Measurements from ENCODE around the gene KCNQ1OT1.

KCNQ1OT1 gene

GRCh38 chr11:2744166-2744565 lies 44.4 kb upstream of the KCNQ1OT1 start:
- Histone ChIP-seq H4K20me1 (ENCODE audit: insufficient read depth, low read length) (no peaks in the 10 kb centered on the region), H3K4me3 (ENCODE audit: low read depth, low read length, poor library complexity, severe bottlenecking) (no peak overlapping the region), H3K27ac (ENCODE audit: low read depth, low read length, poor library complexity, severe bottlenecking) (no peak overlapping the region), H3K36me3 (ENCODE audit: insufficient read depth, low read length) (no peaks in the 10 kb centered on the region), H3K9me3 (ENCODE audit: low read length) (no peaks in the 10 kb centered on the region), H3K9ac (ENCODE audit: low read length) (no peak overlapping the region), H2AFZ (ENCODE audit: low read length) (no peak overlapping the region), H3K9me2 (ENCODE audit: low read depth, low read length) (no peaks in the 10 kb centered on the region), H3F3A (ENCODE audit: insufficient read depth, low read length) (no peaks in the 10 kb centered on the region), H3K4me1 (ENCODE audit: insufficient read depth, low read length, severe bottlenecking) (no peaks in the 10 kb centered on the region), H3K4me2 (ENCODE audit: low read length) (no peak overlapping the region), H3K27me3 (ENCODE audit: insufficient read depth, low read length) (no peaks in the 10 kb centered on the region; the same call in 1 of the 2 replicates), H3K79me2 (ENCODE audit: insufficient read depth, low read length) (no peaks in the 10 kb centered on the region)
- TF ChIP-seq EZH2 (IDR thresholded peaks at IDR 0.05; ENCODE audit: borderline replicate concordance, low read length) = no peak
- TF ChIP-seq CTCF (IDR thresholded peaks at IDR 0.05; ENCODE audit: low read length) = no peak

GRCh38 chr11:2743427-2744110 lies 43.8 kb upstream of the KCNQ1OT1 start:
- Histone ChIP-seq H3K4me3 (ENCODE audit: low read depth, low read length, poor library complexity, severe bottlenecking) (no peak overlapping the region), H3K79me2 (ENCODE audit: insufficient read depth, low read length) (no peaks in the 10 kb centered on the region), H2AFZ (ENCODE audit: low read length) (no peak overlapping the region), H3F3A (ENCODE audit: insufficient read depth, low read length) (no peaks in the 10 kb centered on the region), H3K9ac (ENCODE audit: low read length) (no peak overlapping the region), H3K9me2 (ENCODE audit: low read depth, low read length) (no peaks in the 10 kb centered on the region), H3K36me3 (ENCODE audit: insufficient read depth, low read length) (no peaks in the 10 kb centered on the region), H3K4me2 (ENCODE audit: low read length) (no peak overlapping the region), H3K4me1 (ENCODE audit: insufficient read depth, low read length, severe bottlenecking) (no peaks in the 10 kb centered on the region), H3K27me3 (ENCODE audit: insufficient read depth, low read length) (no peaks in the 10 kb centered on the region; the same call in 1 of the 2 replicates), H4K20me1 (ENCODE audit: insufficient read depth, low read length) (no peaks in the 10 kb centered on the region), H3K27ac (ENCODE audit: low read depth, low read length, poor library complexity, severe bottlenecking) (no peak overlapping the region), H3K9me3 (ENCODE audit: low read length) (no peaks in the 10 kb centered on the region)
- TF ChIP-seq CTCF (IDR thresholded peaks at IDR 0.05; ENCODE audit: low read length) = no peak
- TF ChIP-seq EZH2 (IDR thresholded peaks at IDR 0.05; ENCODE audit: borderline replicate concordance, low read length) = no peak

GRCh38 chr11:2742611-2743426 lies 43.0 kb upstream of the KCNQ1OT1 start:
- Histone ChIP-seq H3K9me2 (ENCODE audit: low read depth, low read length) (no peaks in the 10 kb centered on the region), H3K4me3 (ENCODE audit: low read depth, low read length, poor library complexity, severe bottlenecking) (no peak overlapping the region), H3K36me3 (ENCODE audit: insufficient read depth, low read length) (no peaks in the 10 kb centered on the region), H3K4me1 (ENCODE audit: insufficient read depth, low read length, severe bottlenecking) (no peaks in the 10 kb centered on the region), H3K79me2 (ENCODE audit: insufficient read depth, low read length) (no peaks in the 10 kb centered on the region), H3K27ac (ENCODE audit: low read depth, low read length, poor library complexity, severe bottlenecking) (no peak overlapping the region), H4K20me1 (ENCODE audit: insufficient read depth, low read length) (no peaks in the 10 kb centered on the region), H2AFZ (ENCODE audit: low read length) (no peak overlapping the region), H3K9ac (ENCODE audit: low read length) (no peak overlapping the region), H3K9me3 (ENCODE audit: low read length) (no peaks in the 10 kb centered on the region), H3K4me2 (ENCODE audit: low read length) (no peak overlapping the region), H3K27me3 (ENCODE audit: insufficient read depth, low read length) (no peaks in the 10 kb centered on the region; the same call in 1 of the 2 replicates), H3F3A (ENCODE audit: insufficient read depth, low read length) (no peaks in the 10 kb centered on the region)
- TF ChIP-seq EZH2 (IDR thresholded peaks at IDR 0.05; ENCODE audit: borderline replicate concordance, low read length) (no peak), CTCF (IDR thresholded peaks at IDR 0.05; ENCODE audit: low read length) (no peak)

All from OCI-LY1 (cell line).